Measurements from ENCODE around the gene RGS9BP.
"Not testable (repeated sequence)": the region's sequence is repeated elsewhere in the genome, so short reads cannot be mapped to it uniquely, and the experiment has no call there.

The RGS9BP gene

GRCh38 chr19:32675720-32676185, at the start of gene RGS9BP:
Gene RGS9BP, plus strand, starts transcription at chr19:32675848. Its CDS starts 416 bp downstream, at chr19:32676264.
- DNase-seq, result peak; percentile 69

- DNase-seq, result no peak
These were observed 48.7 kb upstream of the RGS9BP start for GRCh38 chr19:32626969-32627368.

GRCh38 chr19:32627714-32628270, 47.9 kb upstream of the RGS9BP start:
- no peak for DNase-seq

- DNase-seq, result no peak
These were observed 45.3 kb upstream of the RGS9BP start for GRCh38 chr19:32630338-32630737.

GRCh38 chr19:32631381-32631780, 44.3 kb upstream of the RGS9BP start:
- no peak for DNase-seq

GRCh38 chr19:32637480-32637879, 38.2 kb upstream of the RGS9BP start:
- no peak for DNase-seq

GRCh38 chr19:32638625-32639024, 37.0 kb upstream of the RGS9BP start:
- no peak for DNase-seq

GRCh38 chr19:32642771-32643170, 32.9 kb upstream of the RGS9BP start:
- DNase-seq, result peak; percentile 70

- no peak for DNase-seq
These were observed 29.1 kb upstream of the RGS9BP start for GRCh38 chr19:32646556-32646955.

- DNase-seq, result no peak
These were observed 28.3 kb upstream of the RGS9BP start for GRCh38 chr19:32647361-32647760.

GRCh38 chr19:32649751-32650150, 25.9 kb upstream of the RGS9BP start:
- no peak for DNase-seq

GRCh38 chr19:32650671-32651070, 25.0 kb upstream of the RGS9BP start:
- no peak for DNase-seq

- no peak for DNase-seq
These were observed 23.9 kb upstream of the RGS9BP start for GRCh38 chr19:32651729-32652140.

GRCh38 chr19:32652331-32652730, 23.3 kb upstream of the RGS9BP start:
- DNase-seq, result not testable (repeated sequence)

- no peak for DNase-seq
These were observed 22.6 kb upstream of the RGS9BP start for GRCh38 chr19:32652894-32653598.

- DNase-seq, result no peak
These were observed 22.1 kb upstream of the RGS9BP start for GRCh38 chr19:32653599-32653915.

GRCh38 chr19:32656379-32656778, 19.3 kb upstream of the RGS9BP start:
- not testable (repeated sequence) for DNase-seq

- no peak for DNase-seq
These were observed 17.6 kb upstream of the RGS9BP start for GRCh38 chr19:32658075-32658474.

GRCh38 chr19:32658527-32658926, 17.1 kb upstream of the RGS9BP start:
- no peak for DNase-seq

GRCh38 chr19:32661318-32661717, 14.3 kb upstream of the RGS9BP start:
- DNase-seq, result no peak

GRCh38 chr19:32662186-32662585, 13.5 kb upstream of the RGS9BP start:
- peak; percentile 12 for DNase-seq

GRCh38 chr19:32666084-32666483, 9.6 kb upstream of the RGS9BP start:
- DNase-seq, result no peak

GRCh38 chr19:32669310-32669709, 6.3 kb upstream of the RGS9BP start:
- DNase-seq, result no peak

- DNase-seq, result no peak
These were observed 3.6 kb upstream of the RGS9BP start for GRCh38 chr19:32671883-32672593.

Data from CD4-positive, alpha-beta T cell treated with Interferon gamma for 1 hour (primary cell).